SK-N-SH (cell line): ENCODE results near the gene TAS2R31. TPM values are rescaled to one million over a fixed set of nuclear protein-coding genes. Genes with fewer than 3 reads are reported as not detected.

ENCODE experiments used
- CTCF ChIA-PET: fragments of 300-600, 350-600 bp; formaldehyde crosslinking; extraction: SDS; loops from one replicate; lab custom pipeline; 2021; lab: Yijun Ruan, JAX
- POLR2A ChIA-PET: fragments of 350-600 bp; sonication (Branson Sonifier 250); formaldehyde crosslinking; extraction: SDS; loops from one replicate; lab custom pipeline; 2020; ENCODE audit warnings: antibody characterized with exemption, inconsistent platforms; lab: Yijun Ruan, JAX
- DNase-seq: peaks from one replicate; pipeline ENCODE4 v3.0.0; 2012
- H2AFZ ChIP-seq: fragments of 200-600 bp; sonication (generic); 2 replicates; pipeline ENCODE4 v1.8.1; 2016; ENCODE audit warnings: antibody characterized with exemption, mild to moderate bottlenecking, low read depth
- H3F3A ChIP-seq: fragments of 200-600 bp; sonication (generic); replicated peaks from 2 replicates; pipeline ENCODE3; 2016; ENCODE audit warnings: antibody characterized with exemption, mild to moderate bottlenecking; ENCODE audit not compliant: insufficient read depth
- H3K27ac ChIP-seq, 2 experiments: fragments of 200-500 bp in 1 of 2; fragments of 200-600 bp in 1 of 2; sonication (Bioruptor generic) in 1 of 2; sonication (generic), shearing (Covaris generic) in 1 of 2; 2 replicates each; pipeline versions ENCODE4 v1.5.1 to v1.6.1; 2014 to 2016; ENCODE audit warnings: low read depth in 2 of 2, inconsistent platforms in 1 of 2, low read length in 1 of 2, mild to moderate bottlenecking in 1 of 2, mixed read lengths in 1 of 2
- H3K27me3 ChIP-seq: fragments of 200-600 bp; sonication (generic), shearing (Covaris generic); 2 replicates; pipeline ENCODE4 v1.6.1; 2016; ENCODE audit warnings: mixed run types; ENCODE audit not compliant: insufficient read depth
- H3K36me3 ChIP-seq, 2 experiments: fragments of 200-500 bp in 1 of 2; fragments of 200-600 bp in 1 of 2; sonication (Bioruptor generic) in 1 of 2; sonication (generic) in 1 of 2; replicated peaks in 1 of 2; 2 replicates each; pipeline versions ENCODE3 to v1.5.1; 2014 to 2016; ENCODE audit warnings: low read length in 1 of 2, mild to moderate bottlenecking in 1 of 2; ENCODE audit not compliant: insufficient read depth in 2 of 2, control insufficient read depth in 1 of 2
- H3K4me1 ChIP-seq, 2 experiments: fragments of 200-500 bp in 1 of 2; fragments of 200-600 bp in 1 of 2; sonication (Bioruptor generic) in 1 of 2; sonication (generic), shearing (Covaris generic) in 1 of 2; 2 replicates each; pipeline versions ENCODE4 v1.5.1 to v1.6.1; 2014 to 2016; ENCODE audit warnings: low read depth in 1 of 2, low read length in 1 of 2, mixed run types in 1 of 2; ENCODE audit not compliant: insufficient read depth in 2 of 2, control insufficient read depth in 1 of 2
- H3K4me2 ChIP-seq: fragments of 200-600 bp; sonication (generic), shearing (Covaris generic); 2 replicates; pipeline ENCODE4 v1.6.1; 2017; ENCODE audit warnings: mixed run types
- H3K4me3 ChIP-seq, 2 experiments: fragments of 200-500 bp in 1 of 2; fragments of 200-600 bp in 1 of 2; sonication (Bioruptor generic) in 1 of 2; sonication (generic), shearing (Covaris generic) in 1 of 2; 2 replicates each; pipeline versions ENCODE4 v1.5.1 to v1.8.1; 2014 to 2016; ENCODE audit warnings: low read depth in 2 of 2, inconsistent platforms in 1 of 2, low read length in 1 of 2, mild to moderate bottlenecking in 1 of 2, mixed read lengths in 1 of 2, moderate library complexity in 1 of 2
- H3K79me2 ChIP-seq: fragments of 200-600 bp; sonication (generic); 2 replicates; pipeline ENCODE4 v1.8.1; 2017; ENCODE audit warnings: mild to moderate bottlenecking; ENCODE audit not compliant: insufficient read depth
- H3K9ac ChIP-seq: fragments of 200-600 bp; sonication (generic); 2 replicates; pipeline ENCODE4 v1.6.1; 2017; ENCODE audit warnings: mixed run types
- H3K9me2 ChIP-seq: fragments of 200-600 bp; sonication (generic); 2 replicates; pipeline ENCODE4 v1.6.1; 2017; ENCODE audit warnings: mixed run types
- H3K9me3 ChIP-seq: fragments of 200-600 bp; sonication (generic); 2 replicates; pipeline ENCODE4 v1.6.1; 2017; ENCODE audit warnings: mixed run types, mild to moderate bottlenecking, moderate library complexity
- H4K20me1 ChIP-seq: fragments of 200-600 bp; sonication (generic); 2 replicates; pipeline ENCODE4 v1.6.1; 2017; ENCODE audit warnings: mild to moderate bottlenecking, mixed run types; ENCODE audit not compliant: insufficient read depth
- CHD2 ChIP-seq: fragments of 150-350 bp; IDR thresholded peaks from 2 replicates; pipeline ENCODE4 v1.6.1; 2018; ENCODE audit warnings: low read length; ENCODE audit not compliant: partially characterized antibody
- ELF1 ChIP-seq: IDR thresholded peaks from 2 replicates; pipeline ENCODE4 v1.4.0; 2012
- EP300 ChIP-seq, 2 experiments: IDR thresholded peaks; 2 replicates each; pipeline versions ENCODE4 v1.4.0 to v1.6.1; 2012; ENCODE audit warnings: borderline replicate concordance in 1 of 2, low read depth in 1 of 2, low read length in 1 of 2
- FOSL2 ChIP-seq: IDR thresholded peaks from 2 replicates; pipeline ENCODE4 v1.4.0; 2012; ENCODE audit warnings: low read depth, mild to moderate bottlenecking, moderate library complexity, borderline replicate concordance
- MEF2A ChIP-seq: IDR thresholded peaks from 2 replicates; pipeline ENCODE4 v1.4.0; 2012; ENCODE audit warnings: low read depth, borderline replicate concordance
- NRF1 ChIP-seq: IDR thresholded peaks from 2 replicates; pipeline ENCODE4 v1.6.1; 2012; ENCODE audit warnings: low read depth, mild to moderate bottlenecking, low read length
- POLR2AphosphoS5 ChIP-seq: IDR thresholded peaks from 2 replicates; pipeline ENCODE4 v1.6.1; 2012; ENCODE audit warnings: low read depth, low read length
- RAD21 ChIP-seq: IDR thresholded peaks from 2 replicates; pipeline ENCODE4 v1.6.1; 2012; ENCODE audit warnings: mild to moderate bottlenecking, low read length
- RFX5 ChIP-seq: IDR thresholded peaks from 2 replicates; pipeline ENCODE4 v1.6.1; 2012; ENCODE audit warnings: mild to moderate bottlenecking, improper control_type of control experiment, low read length
- RXRA ChIP-seq: IDR thresholded peaks from 2 replicates; pipeline ENCODE4 v1.4.0; 2012; ENCODE audit warnings: low read depth, mild to moderate bottlenecking, borderline replicate concordance
- SMC3 ChIP-seq: IDR thresholded peaks from 2 replicates; pipeline ENCODE4 v1.6.1; 2012; ENCODE audit warnings: low read depth, low read length, improper control_type of control experiment
- TAF1 ChIP-seq: IDR thresholded peaks from 2 replicates; pipeline ENCODE4 v1.6.1; 2012; ENCODE audit warnings: low read depth, mild to moderate bottlenecking, low read length, moderate library complexity, borderline replicate concordance
- TCF12 ChIP-seq: IDR thresholded peaks from 2 replicates; pipeline ENCODE4 v1.4.0; 2012
- TEAD4 ChIP-seq: IDR thresholded peaks from 2 replicates; pipeline ENCODE4 v1.4.0; 2012; ENCODE audit warnings: mild to moderate bottlenecking, borderline replicate concordance; ENCODE audit not compliant: insufficient read depth
- WGBS: methylation state at CpG from one replicate; pipeline ENCODE4 v1.1.6; 2017; ENCODE audit warnings: low lambda C conversion rate; 5-methylcytosine and 5-hydroxymethylcytosine counted together
- polyA plus RNA-seq, 3 experiments: library from polyadenylated mRNA; depleted of rRNA; stranded (reverse); fragments of >200 nt; gene quantifications; 2 replicates each; pipeline ENCODE4 v1.2.3, GENCODE V29; 2012
- TF ChIP-seq, protein P1 (sequence below): IDR thresholded peaks from 2 replicates; pipeline ENCODE4 v1.4.0; 2012; ENCODE audit warnings: low read depth, borderline replicate concordance
- TF ChIP-seq, protein P2 (sequence below): fragments of 150-350 bp; IDR thresholded peaks from 2 replicates; pipeline ENCODE4 v1.6.1; 2016; ENCODE audit warnings: mild to moderate bottlenecking, low read depth, low read length
- TF ChIP-seq, protein P3 (sequence below): IDR thresholded peaks from 2 replicates; pipeline ENCODE4 v1.6.1; 2012; ENCODE audit warnings: mild to moderate bottlenecking, low read depth, low read length, moderate library complexity
- TF ChIP-seq, protein P4 (sequence below): fragments of 150-350 bp; IDR thresholded peaks from 2 replicates; pipeline ENCODE4 v1.6.1; 2017; ENCODE audit warnings: antibody characterized with exemption, low read length, low read depth, borderline replicate concordance

TAS2R31 gene
- polyA plus RNA-seq, 1 of the 3 experiments (the other 2 are of a cell fraction): 0.16 TPM

DNA sequence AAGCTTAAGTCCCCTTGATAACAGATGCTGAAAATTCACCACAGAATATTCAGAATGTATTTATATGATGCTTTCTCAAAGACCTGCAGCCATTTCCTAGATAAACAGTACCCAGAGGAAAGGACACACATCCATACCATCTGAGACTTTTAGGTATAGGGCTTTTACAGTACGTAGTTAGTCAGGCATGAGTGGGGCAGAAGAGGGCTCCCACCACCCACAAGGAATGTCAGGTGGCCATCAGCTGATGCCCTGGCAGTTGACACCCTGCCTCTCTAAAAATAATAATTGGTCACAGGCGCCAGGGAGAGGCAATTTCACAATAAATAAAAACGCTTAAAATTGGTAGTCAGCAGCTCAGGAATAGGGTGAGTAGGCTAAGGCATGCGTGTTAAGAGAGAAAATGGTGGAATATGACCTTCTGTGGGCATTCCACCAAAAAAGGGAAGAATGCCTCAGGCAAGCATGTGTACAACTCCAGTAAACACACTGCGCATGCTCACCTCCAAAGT, 38.7 kb upstream of the TAS2R31 start:
- Histone ChIP-seq H3K79me2 (0 out of 2 replicates have a peak, but pooled peaks cover 3% of the 10 kb centered on the region), H3K9ac (no peak overlapping the region), H2AFZ (no peak overlapping the region), H3K4me1 (no peaks in the 10 kb centered on the region), H3K27me3 (no peaks in the 10 kb centered on the region), H4K20me1 (no peaks in the 10 kb centered on the region), H3F3A (no peaks in the 10 kb centered on the region), H3K4me2 (no peak overlapping the region), H3K27ac (no peak overlapping the region), H3K9me3 (no peaks in the 10 kb centered on the region), H3K4me3 (no peak overlapping the region), H3K36me3 (no peaks in the 10 kb centered on the region), H3K9me2 (no peaks in the 10 kb centered on the region)
- TF ChIP-seq, protein P1, sequence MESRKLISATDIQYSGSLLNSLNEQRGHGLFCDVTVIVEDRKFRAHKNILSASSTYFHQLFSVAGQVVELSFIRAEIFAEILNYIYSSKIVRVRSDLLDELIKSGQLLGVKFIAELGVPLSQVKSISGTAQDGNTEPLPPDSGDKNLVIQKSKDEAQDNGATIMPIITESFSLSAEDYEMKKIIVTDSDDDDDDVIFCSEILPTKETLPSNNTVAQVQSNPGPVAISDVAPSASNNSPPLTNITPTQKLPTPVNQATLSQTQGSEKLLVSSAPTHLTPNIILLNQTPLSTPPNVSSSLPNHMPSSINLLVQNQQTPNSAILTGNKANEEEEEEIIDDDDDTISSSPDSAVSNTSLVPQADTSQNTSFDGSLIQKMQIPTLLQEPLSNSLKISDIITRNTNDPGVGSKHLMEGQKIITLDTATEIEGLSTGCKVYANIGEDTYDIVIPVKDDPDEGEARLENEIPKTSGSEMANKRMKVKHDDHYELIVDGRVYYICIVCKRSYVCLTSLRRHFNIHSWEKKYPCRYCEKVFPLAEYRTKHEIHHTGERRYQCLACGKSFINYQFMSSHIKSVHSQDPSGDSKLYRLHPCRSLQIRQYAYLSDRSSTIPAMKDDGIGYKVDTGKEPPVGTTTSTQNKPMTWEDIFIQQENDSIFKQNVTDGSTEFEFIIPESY: no peak
- no peak for TF ChIP-seq SMC3
- no peak for TF ChIP-seq MEF2A
- TF ChIP-seq, protein P2, sequence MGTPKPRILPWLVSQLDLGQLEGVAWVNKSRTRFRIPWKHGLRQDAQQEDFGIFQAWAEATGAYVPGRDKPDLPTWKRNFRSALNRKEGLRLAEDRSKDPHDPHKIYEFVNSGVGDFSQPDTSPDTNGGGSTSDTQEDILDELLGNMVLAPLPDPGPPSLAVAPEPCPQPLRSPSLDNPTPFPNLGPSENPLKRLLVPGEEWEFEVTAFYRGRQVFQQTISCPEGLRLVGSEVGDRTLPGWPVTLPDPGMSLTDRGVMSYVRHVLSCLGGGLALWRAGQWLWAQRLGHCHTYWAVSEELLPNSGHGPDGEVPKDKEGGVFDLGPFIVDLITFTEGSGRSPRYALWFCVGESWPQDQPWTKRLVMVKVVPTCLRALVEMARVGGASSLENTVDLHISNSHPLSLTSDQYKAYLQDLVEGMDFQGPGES: no peak
- no peak for TF ChIP-seq NRF1
- no peak for TF ChIP-seq TEAD4
- no peak for TF ChIP-seq POLR2AphosphoS5
- no peak for TF ChIP-seq TAF1
- DNase-seq: no peak
- WGBS: 75% methylated on average over 5 of the region's 5 CpGs
- CTCF ChIA-PET: no interaction called here
- POLR2A ChIA-PET: no interaction called here

DNA sequence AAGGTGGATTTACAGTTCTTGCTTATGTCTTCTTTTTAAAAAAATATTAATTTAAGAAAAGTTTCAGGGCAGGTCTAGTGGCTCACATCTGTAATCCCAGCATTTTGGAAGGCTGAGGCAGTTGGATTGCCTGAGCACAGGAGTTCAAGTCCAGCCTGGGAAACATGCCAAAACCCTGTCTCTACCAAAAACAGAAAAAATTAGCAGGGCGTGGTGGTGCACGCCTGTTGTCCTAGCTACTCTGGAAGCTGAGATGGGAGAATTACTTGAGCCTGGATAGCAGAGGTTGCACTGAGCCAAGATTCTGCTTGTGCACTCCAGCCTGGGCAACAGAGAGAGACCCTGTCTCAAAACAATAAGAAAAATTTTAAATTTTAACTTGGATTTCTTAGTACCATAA, 36.3 kb upstream of the TAS2R31 start:
- Histone ChIP-seq H3K9me3 (no peaks in the 10 kb centered on the region), H3K4me1 (no peaks in the 10 kb centered on the region), H3K79me2 (peaks cover 17% of the 10 kb centered on the region; the same call in 1 of the 2 replicates), H3K36me3 (peaks cover 2 to 4% of the 10 kb centered on the region in 2 experiments), H3F3A (no peaks in the 10 kb centered on the region), H2AFZ (no peak overlapping the region), H4K20me1 (peaks cover 10% of the 10 kb centered on the region; the same call in 1 of the 2 replicates), H3K27me3 (no peaks in the 10 kb centered on the region), H3K4me2 (no peak overlapping the region), H3K27ac (no peak overlapping the region), H3K9me2 (no peaks in the 10 kb centered on the region), H3K4me3 (no peak overlapping the region), H3K9ac (no peak overlapping the region)
- POLR2A ChIA-PET: no interaction called here
- DNase-seq: no peak
- CTCF ChIA-PET: no interaction called here
- WGBS: 50% methylated on average over 2 of the region's 2 CpGs
- TF ChIP-seq TAF1 (no peak), RAD21 (no peak), ELF1 (no peak), RXRA (no peak), RFX5 (no peak), FOSL2 (no peak), SMC3 (no peak), CHD2 (no peak), POLR2AphosphoS5 (no peak), EP300 (IDR thresholded peaks at IDR 0.05; ENCODE audit: borderline replicate concordance in 1 of 2, low read depth in 1 of 2, low read length in 1 of 2) (no peak), TCF12 (no peak), TEAD4 (no peak)
- TF ChIP-seq, protein P3, sequence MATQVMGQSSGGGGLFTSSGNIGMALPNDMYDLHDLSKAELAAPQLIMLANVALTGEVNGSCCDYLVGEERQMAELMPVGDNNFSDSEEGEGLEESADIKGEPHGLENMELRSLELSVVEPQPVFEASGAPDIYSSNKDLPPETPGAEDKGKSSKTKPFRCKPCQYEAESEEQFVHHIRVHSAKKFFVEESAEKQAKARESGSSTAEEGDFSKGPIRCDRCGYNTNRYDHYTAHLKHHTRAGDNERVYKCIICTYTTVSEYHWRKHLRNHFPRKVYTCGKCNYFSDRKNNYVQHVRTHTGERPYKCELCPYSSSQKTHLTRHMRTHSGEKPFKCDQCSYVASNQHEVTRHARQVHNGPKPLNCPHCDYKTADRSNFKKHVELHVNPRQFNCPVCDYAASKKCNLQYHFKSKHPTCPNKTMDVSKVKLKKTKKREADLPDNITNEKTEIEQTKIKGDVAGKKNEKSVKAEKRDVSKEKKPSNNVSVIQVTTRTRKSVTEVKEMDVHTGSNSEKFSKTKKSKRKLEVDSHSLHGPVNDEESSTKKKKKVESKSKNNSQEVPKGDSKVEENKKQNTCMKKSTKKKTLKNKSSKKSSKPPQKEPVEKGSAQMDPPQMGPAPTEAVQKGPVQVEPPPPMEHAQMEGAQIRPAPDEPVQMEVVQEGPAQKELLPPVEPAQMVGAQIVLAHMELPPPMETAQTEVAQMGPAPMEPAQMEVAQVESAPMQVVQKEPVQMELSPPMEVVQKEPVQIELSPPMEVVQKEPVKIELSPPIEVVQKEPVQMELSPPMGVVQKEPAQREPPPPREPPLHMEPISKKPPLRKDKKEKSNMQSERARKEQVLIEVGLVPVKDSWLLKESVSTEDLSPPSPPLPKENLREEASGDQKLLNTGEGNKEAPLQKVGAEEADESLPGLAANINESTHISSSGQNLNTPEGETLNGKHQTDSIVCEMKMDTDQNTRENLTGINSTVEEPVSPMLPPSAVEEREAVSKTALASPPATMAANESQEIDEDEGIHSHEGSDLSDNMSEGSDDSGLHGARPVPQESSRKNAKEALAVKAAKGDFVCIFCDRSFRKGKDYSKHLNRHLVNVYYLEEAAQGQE: no peak
- TF ChIP-seq, protein P4, sequence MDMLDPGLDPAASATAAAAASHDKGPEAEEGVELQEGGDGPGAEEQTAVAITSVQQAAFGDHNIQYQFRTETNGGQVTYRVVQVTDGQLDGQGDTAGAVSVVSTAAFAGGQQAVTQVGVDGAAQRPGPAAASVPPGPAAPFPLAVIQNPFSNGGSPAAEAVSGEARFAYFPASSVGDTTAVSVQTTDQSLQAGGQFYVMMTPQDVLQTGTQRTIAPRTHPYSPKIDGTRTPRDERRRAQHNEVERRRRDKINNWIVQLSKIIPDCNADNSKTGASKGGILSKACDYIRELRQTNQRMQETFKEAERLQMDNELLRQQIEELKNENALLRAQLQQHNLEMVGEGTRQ: no peak
- TF ChIP-seq, protein P2: no peak
